ENCODE measurements around the gene CEP104.
A peak's percentile ranks its signal among the peaks of the same experiment; 100 is the strongest.

The CEP104 gene
- total RNA-seq: 56.5 to 71.3 (median 70.0) reads per million in 3 experiments

GRCh38 chr1:3856923-3857790 lies at the start of gene CEP104, which contains the start of gene DFFB:
TSS of gene CEP104 (minus strand) at chr1:3857211. CDS start at chr1:3852407, 4,804 bp downstream.
TSS of gene DFFB (plus strand) at chr1:3857476. CDS start at chr1:3857604, 128 bp downstream.
- peak; percentile 99 for DNase-seq

- DNase-seq: no peak
These were observed 49.6 kb upstream of the CEP104 start for GRCh38 chr1:3906672-3907020.

- DNase-seq: no peak
These were observed 49.1 kb upstream of the CEP104 start for GRCh38 chr1:3905953-3906671.

GRCh38 chr1:3905266-3905952 lies 48.4 kb upstream of the CEP104 start:
- DNase-seq: no peak

- no peak for DNase-seq
These were observed 47.8 kb upstream of the CEP104 start for GRCh38 chr1:3904843-3905185.

GRCh38 chr1:3904006-3904842 lies 47.2 kb upstream of the CEP104 start:
- no peak for DNase-seq

- DNase-seq: peak; percentile 34
These were observed 46.4 kb upstream of the CEP104 start for GRCh38 chr1:3903141-3904005.

GRCh38 chr1:3902571-3903091 lies 45.6 kb upstream of the CEP104 start:
- DNase-seq: peak; percentile 43

GRCh38 chr1:3902111-3902511 lies 45.1 kb upstream of the CEP104 start:
- peak; percentile 39 for DNase-seq

GRCh38 chr1:3900969-3901529 lies 44.0 kb upstream of the CEP104 start:
- peak; percentile 63 for DNase-seq

- DNase-seq: peak; percentile 97
These were observed 43.3 kb upstream of the CEP104 start, which contains the start of gene C1orf174 for GRCh38 chr1:3900150-3900968. TSS of gene C1orf174 (minus strand) at chr1:3900272. CDS start at chr1:3900186, 86 bp downstream.

- no peak for DNase-seq
These were observed 42.7 kb upstream of the CEP104 start for GRCh38 chr1:3899754-3900149.

- no peak for DNase-seq
These were observed 42.2 kb upstream of the CEP104 start for GRCh38 chr1:3898994-3899753.

GRCh38 chr1:3898475-3898735 lies 41.4 kb upstream of the CEP104 start:
- DNase-seq: no peak

GRCh38 chr1:3896396-3897000 lies 39.5 kb upstream of the CEP104 start:
- DNase-seq: no peak

- DNase-seq: no peak
These were observed 38.9 kb upstream of the CEP104 start for GRCh38 chr1:3895951-3896325.

GRCh38 chr1:3895279-3895950 lies 38.4 kb upstream of the CEP104 start:
- DNase-seq: no peak

- DNase-seq: no peak
These were observed 37.7 kb upstream of the CEP104 start for GRCh38 chr1:3894626-3895278.

Measured in central memory CD4-positive, alpha-beta T cell (primary cell).